Naive thymus-derived CD4-positive, alpha-beta T cell (primary cell): ENCODE measurements around the gene PTX4. TPM values are rescaled to one million over a fixed set of nuclear protein-coding genes. Genes with fewer than 3 reads are reported as not detected.

Source experiments
- ATAC-seq: fragments of 150-1000 bp; cut with Tn5 transposase; 2 replicates; pipeline ENCODE4 v1.10.0; 2021; ENCODE audit warnings: mild to moderate bottlenecking, moderate library complexity
- CTCF ChIA-PET: fragments of 350-600 bp; sonication (Branson Sonifier 250); formaldehyde crosslinking; loops from one replicate; lab custom pipeline; 2021; ENCODE audit warnings: antibody characterized with exemption; lab: Charles Lee
- POLR2A ChIA-PET: fragments of 350-600 bp; sonication (Branson Sonifier 250); formaldehyde crosslinking; loops from one replicate; lab custom pipeline; 2021; ENCODE audit warnings: antibody characterized with exemption, inconsistent platforms; lab: Charles Lee
- DNase-seq, 9 donors: peaks; one replicate each; pipeline versions ENCODE4 v3.0.0 to v3.0.0-alpha.2; 2020 to 2022; ENCODE audit warnings: mixed read lengths in 1 of 9
- H3K27ac ChIP-seq: one replicate; pipeline ENCODE4 v1.7.0; 2013; ENCODE audit warnings: mild to moderate bottlenecking, low read depth, low read length, moderate library complexity
- H3K27me3 ChIP-seq, 2 donors: one replicate each; pipeline ENCODE4 v1.7.0; 2013; ENCODE audit warnings: low read length in 2 of 2, mild to moderate bottlenecking in 2 of 2, moderate library complexity in 2 of 2; ENCODE audit not compliant: control insufficient read depth in 2 of 2, insufficient read depth in 2 of 2
- H3K36me3 ChIP-seq, 3 experiments: 1 replicate in 2 of 3; 2 replicates in 1 of 3; pipeline ENCODE4 v1.7.0; 2013; ENCODE audit warnings: low read length in 3 of 3, mild to moderate bottlenecking in 3 of 3, moderate library complexity in 1 of 3; ENCODE audit not compliant: insufficient read depth in 3 of 3, control insufficient read depth in 2 of 3
- H3K4me1 ChIP-seq, 2 donors: one replicate each; pipeline ENCODE4 v1.7.0; 2013; ENCODE audit warnings: low read length in 2 of 2, mild to moderate bottlenecking in 2 of 2, moderate library complexity in 1 of 2; ENCODE audit not compliant: control insufficient read depth in 2 of 2, insufficient read depth in 2 of 2
- H3K4me3 ChIP-seq: 2 replicates; pipeline ENCODE4 v1.7.0; 2013; ENCODE audit warnings: mild to moderate bottlenecking, low read length
- H3K9me3 ChIP-seq, 3 experiments: 1 replicate in 2 of 3; 2 replicates in 1 of 3; pipeline ENCODE4 v1.7.0; 2013; ENCODE audit warnings: low read length in 3 of 3; ENCODE audit not compliant: control insufficient read depth in 2 of 3
- H3K27ac Mint-ChIP-seq, 9 donors: one replicate each; pipeline ENCODE4 v1.8.0; 2020 to 2022; ENCODE audit warnings: mixed read lengths in 9 of 9, mild to moderate bottlenecking in 8 of 9, moderate library complexity in 5 of 9, inconsistent platforms in 2 of 9
- H3K27me3 Mint-ChIP-seq, 5 donors: one replicate each; pipeline ENCODE4 v1.8.0; 2021 to 2022; ENCODE audit warnings: mixed read lengths in 5 of 5, mild to moderate bottlenecking in 1 of 5
- H3K36me3 Mint-ChIP-seq, 5 donors: one replicate each; pipeline ENCODE4 v1.8.0; 2020 to 2022; ENCODE audit warnings: mixed read lengths in 5 of 5, mild to moderate bottlenecking in 3 of 5, inconsistent platforms in 1 of 5
- H3K4me1 Mint-ChIP-seq, 7 donors: one replicate each; pipeline ENCODE4 v1.8.0; 2020 to 2022; ENCODE audit warnings: mixed read lengths in 7 of 7, mild to moderate bottlenecking in 3 of 7, inconsistent platforms in 1 of 7
- H3K4me3 Mint-ChIP-seq, 10 donors: one replicate each; pipeline ENCODE4 v1.8.0; 2020 to 2022; ENCODE audit warnings: mild to moderate bottlenecking in 10 of 10, mixed read lengths in 10 of 10, moderate library complexity in 6 of 10, inconsistent platforms in 2 of 10
- H3K9me3 Mint-ChIP-seq, 11 donors: one replicate each; pipeline ENCODE4 v1.8.0; 2020 to 2022; ENCODE audit warnings: mixed read lengths in 11 of 11, mild to moderate bottlenecking in 4 of 11, inconsistent platforms in 1 of 11, moderate library complexity in 1 of 11
- intact Hi-C, 2 donors: fragments of 100-400 bp; cut with micrococcal nuclease; formaldehyde crosslinking; loops; one replicate each; pipeline ENCODE4 v1.15.1; 2023
- polyA plus RNA-seq, 2 donors: library from polyadenylated mRNA; unstranded; fragments of 300-500 nt; fragmentation: Illumina TruSeq; gene quantifications; one replicate each; pipeline ENCODE4 v1.2.3, GENCODE V29; 2021
- total RNA-seq, 6 experiments: library from RNA in 5 of 6; stranded (reverse) in 5 of 6; gene quantifications; 1 replicate in 5 of 6; 2 replicates in 1 of 6; pipeline ENCODE4 v1.2.3 and lab custom pipeline; 2021 to 2026

PTX4 gene
- total and polyA plus RNA-seq, 7 experiments from 2014 or later = 0.24 to 0.64 TPM; not detected in 5

- peak overlapping the region; percentile 80 to 99 (median 92) for H3K4me3 Mint-ChIP-seq
- ChIA-PET CTCF (no interaction called here), POLR2A (interaction anchor here (1.2 to 4.4 kb wide), 8 partner anchors 9 to 212 kb away, joined by 3 to 38 read pairs (median 5); partner anchors contain the start of genes JPT2, MAPK8IP3, TMEM204 and UBE2I)
- peak overlapping the region; percentile 59 for H3K4me3 ChIP-seq
- H3K27me3 ChIP-seq = no peaks in the 10 kb centered on the region
- peaks cover 12 to 17% of the 10 kb centered on the region in 2 donors for H3K4me1 ChIP-seq
- H3K27me3 Mint-ChIP-seq = no peaks in the 10 kb centered on the region
- H3K27ac ChIP-seq = peak overlapping the region; percentile 88
- H3K4me1 Mint-ChIP-seq = peaks cover 9 to 20% (median 10%) of the 10 kb centered on the region in 7 donors
- DNase-seq (peak in 1 of 9 donors; percentile 10), ATAC-seq (peak; percentile 1)
- H3K27ac Mint-ChIP-seq = peak overlapping the region in 6 of 9 donors; percentile 62 to 97 (median 76)
- H3K36me3 Mint-ChIP-seq = peaks cover 0 to 6% (median 0%) of the 10 kb centered on the region in 5 donors
- intact Hi-C loops = loop anchor here (1.0 to 10.0 kb wide), 12 partner anchors 18 to 1019 kb away; partner anchors contain the start of genes CLCN7 (in 2 of the 2), CRAMP1 (in 2 of the 2), IFT140 (in 2 of the 2) and TMEM204 (in 2 of the 2)
- peaks cover 0 to 49% (median 0%) of the 10 kb centered on the region in 3 experiments for H3K36me3 ChIP-seq
- H3K9me3 Mint-ChIP-seq = peaks cover 0 to 1% (median 0%) of the 10 kb centered on the region in 11 donors
- H3K9me3 ChIP-seq = no peaks in the 10 kb centered on the region
These were observed 5.0 kb upstream of the PTX4 start for GRCh38 chr16:1493746-1494094.

- DNase-seq (peak; percentile 82 to 96 (median 90)), ATAC-seq (peak; percentile 96)
- Mint-ChIP-seq H3K27ac (peak within 1 kb of the TSS; percentile 97 to 100 (median 99)), H3K4me1 (peaks cover 9 to 20% (median 12%) of the 10 kb centered on the region in 7 donors), H3K36me3 (peaks cover 0 to 1% (median 0%) of the 10 kb centered on the region in 5 donors), H3K4me3 (peak within 1 kb of the TSS; percentile 83 to 99 (median 94)), H3K9me3 (peaks cover 0 to 1% (median 0%) of the 10 kb centered on the region in 11 donors), H3K27me3 (no peaks in the 10 kb centered on the region)
- H3K27me3 ChIP-seq = no peaks in the 10 kb centered on the region
- CTCF ChIA-PET = interaction anchor here (1.3 kb wide), 1 partner anchor 41 kb away, joined by 3 read pairs; the partner anchor contains the start of gene TMEM204
- H3K4me1 ChIP-seq = peaks cover 12 to 17% of the 10 kb centered on the region in 2 donors
- intact Hi-C loops = loop anchor here (1.0 to 10.0 kb wide), 12 partner anchors 18 to 1019 kb away; partner anchors contain the start of genes CLCN7 (in 2 of the 2), CRAMP1 (in 2 of the 2), IFT140 (in 2 of the 2) and TMEM204 (in 2 of the 2)
- H3K36me3 ChIP-seq = peaks cover 0 to 43% (median 0%) of the 10 kb centered on the region in 3 experiments
- peak within 1 kb of the TSS; percentile 59 for H3K4me3 ChIP-seq
- peak within 1 kb of the TSS; percentile 88 for H3K27ac ChIP-seq
- no peaks in the 10 kb centered on the region for H3K9me3 ChIP-seq
- POLR2A ChIA-PET = interaction anchor here (0.6 to 4.4 kb wide), 16 partner anchors 9 to 721 kb away, joined by 3 to 38 read pairs (median 5); partner anchors contain the start of genes JPT2, MAPK8IP3, PGP and TMEM204
These were observed 4.4 kb upstream of the PTX4 start, which contains the start of gene TELO2 for GRCh38 chr16:1492923-1493745. Gene TELO2 (plus strand): TSS chr16:1493360. CDS start chr16:1494282, 922 bp downstream.

GRCh38 chr16:1492082-1492922, 3.6 kb upstream of the PTX4 start:
- ChIA-PET CTCF (interaction anchor here (0.7 to 1.3 kb wide), 2 partner anchors 42 to 290 kb away, joined by 3 to 4 read pairs; partner anchors contain the start of genes SPSB3 and TMEM204), POLR2A (interaction anchor here (0.6 to 4.4 kb wide), 15 partner anchors 15 to 436 kb away, joined by 3 to 38 read pairs (median 5); partner anchors contain the start of genes JPT2, MAPK8IP3, TMEM204 and UBE2I)
- Mint-ChIP-seq H3K9me3 (peaks cover 0 to 1% (median 0%) of the 10 kb centered on the region in 11 donors), H3K4me1 (peaks cover 9 to 20% (median 12%) of the 10 kb centered on the region in 7 donors), H3K27me3 (no peaks in the 10 kb centered on the region), H3K36me3 (peaks cover 0 to 1% (median 0%) of the 10 kb centered on the region in 5 donors), H3K27ac (peak overlapping the region; percentile 97 to 100 (median 99)), H3K4me3 (peak overlapping the region; percentile 83 to 99 (median 94))
- DNase-seq (peak in 1 of 9 donors; percentile 8), ATAC-seq (no peak)
- intact Hi-C loops = loop anchor here (2.0 to 10.0 kb wide), 6 partner anchors 40 to 1020 kb away; partner anchors contain the start of genes TMEM204 (in 2 of the 2), ATP6V0C (in 1 of the 2), CRAMP1 (in 1 of the 2) and IFT140 (in 1 of the 2)
- Histone ChIP-seq H3K27ac (peak overlapping the region; percentile 88), H3K27me3 (no peaks in the 10 kb centered on the region), H3K4me1 (peaks cover 12 to 17% of the 10 kb centered on the region in 2 donors), H3K4me3 (peak overlapping the region; percentile 59), H3K9me3 (no peaks in the 10 kb centered on the region), H3K36me3 (peaks cover 0 to 36% (median 0%) of the 10 kb centered on the region in 3 experiments)

GRCh38 chr16:1491327-1491726, 2.6 kb upstream of the PTX4 start:
- Histone ChIP-seq H3K27me3 (no peaks in the 10 kb centered on the region), H3K4me1 (peaks cover 12 to 17% of the 10 kb centered on the region in 2 donors), H3K36me3 (peaks cover 0 to 27% (median 0%) of the 10 kb centered on the region in 3 experiments), H3K4me3 (no peak overlapping the region), H3K9me3 (no peaks in the 10 kb centered on the region), H3K27ac (no peak overlapping the region)
- Mint-ChIP-seq H3K4me1 (peaks cover 9 to 20% (median 12%) of the 10 kb centered on the region in 7 donors), H3K27me3 (no peaks in the 10 kb centered on the region), H3K27ac (peak overlapping the region in 7 of 9 donors; percentile 38 to 99 (median 49)), H3K36me3 (peaks cover 0 to 1% (median 0%) of the 10 kb centered on the region in 5 donors), H3K9me3 (peaks cover 0 to 1% (median 0%) of the 10 kb centered on the region in 11 donors), H3K4me3 (peak overlapping the region in 2 of 10 donors; percentile 17 to 39)
- ATAC-seq (no peak), DNase-seq (no peak)
- intact Hi-C loops = loop anchor here in 1 of 2 donors (5.0 to 10.0 kb wide), 4 partner anchors 213 to 1021 kb away; partner anchors contain the start of genes ATP6V0C, MAPK8IP3, MSRB1 and TRAF7
- ChIA-PET POLR2A (interaction anchor here (0.8 to 4.4 kb wide), 3 partner anchors 42 to 51 kb away, joined by 3 to 38 read pairs (median 4); partner anchors contain the start of gene TMEM204), CTCF (interaction anchor here (0.7 kb wide), 2 partner anchors 67 to 1023 kb away, joined by 4 to 6 read pairs; no protein-coding TSS in a partner anchor)

GRCh38 chr16:1489077-1489476, 333 bp upstream of the PTX4 start:
- peaks cover 9 to 18% (median 12%) of the 10 kb centered on the region in 7 donors for H3K4me1 Mint-ChIP-seq
- no peak overlapping the region for H3K4me3 Mint-ChIP-seq
- H3K27me3 ChIP-seq = no peaks in the 10 kb centered on the region
- ChIA-PET CTCF (interaction anchor here (0.6 to 0.9 kb wide), 2 partner anchors 94 to 126 kb away, joined by 3 read pairs; no protein-coding TSS in a partner anchor), POLR2A (no interaction called here)
- DNase-seq (no peak), ATAC-seq (no peak)
- H3K36me3 ChIP-seq = peaks cover 0 to 6% (median 0%) of the 10 kb centered on the region in 3 experiments
- H3K27ac ChIP-seq = no peak overlapping the region
- H3K9me3 ChIP-seq = no peaks in the 10 kb centered on the region
- no peak overlapping the region for H3K4me3 ChIP-seq
- intact Hi-C loops = no loop called here
- peaks cover 10 to 13% of the 10 kb centered on the region in 2 donors for H3K4me1 ChIP-seq
- peaks cover 0 to 1% (median 0%) of the 10 kb centered on the region in 5 donors for H3K36me3 Mint-ChIP-seq
- peaks cover 0 to 1% (median 0%) of the 10 kb centered on the region in 11 donors for H3K9me3 Mint-ChIP-seq
- H3K27ac Mint-ChIP-seq = no peak overlapping the region
- H3K27me3 Mint-ChIP-seq = no peaks in the 10 kb centered on the region
